K562 (cell line): ENCODE results near the gene CEBPE. TPM values are rescaled to one million over a fixed set of nuclear protein-coding genes. Genes with fewer than 3 reads are reported as not detected.
A peak's percentile ranks its signal among the peaks of the same experiment; 100 is the strongest.

Experiments
- E2F8 ChIP-seq: fragments of 450-650 bp; IDR thresholded peaks from 2 replicates; pipeline ENCODE4 v1.7.1; 2018; ENCODE audit warnings: mild to moderate bottlenecking, low read depth; ENCODE audit not compliant: partially characterized antibody
- ELK3 ChIP-seq: fragments of 450-650 bp; formaldehyde crosslinking; IDR thresholded peaks from 2 replicates; pipeline ENCODE4 v1.4.0; 2020; ENCODE audit warnings: mild to moderate bottlenecking
- GMEB1 ChIP-seq: fragments of 250-450 bp; sonication (Bioruptor Pico); IDR thresholded peaks from 2 replicates; pipeline ENCODE4 v1.4.0; 2020; ENCODE audit warnings: mild to moderate bottlenecking
- GTF2F1 ChIP-seq: IDR thresholded peaks from 2 replicates; pipeline ENCODE4 v1.6.1; 2011; ENCODE audit warnings: low read depth, low read length, improper control_type of control experiment
- MXI1 ChIP-seq: IDR thresholded peaks from 2 replicates; pipeline ENCODE4 v1.6.1; 2011; ENCODE audit warnings: low read depth, mild to moderate bottlenecking, improper control_type of control experiment, low read length
- POLR2H ChIP-seq: IDR thresholded peaks from 2 replicates; pipeline ENCODE4 v1.6.1; 2016; ENCODE audit warnings: missing genetic modification characterization, low read depth, mild to moderate bottlenecking, control low read depth, missing compliant biosample characterization, moderate library complexity
- RB1 ChIP-seq: fragments of 450-650 bp; IDR thresholded peaks from 2 replicates; pipeline ENCODE4 v1.6.1; 2017; ENCODE audit warnings: low read depth, mild to moderate bottlenecking
- REST ChIP-seq, 2 experiments: fragments of 450-650 bp; formaldehyde crosslinking in 1 of 2; IDR thresholded peaks; 2 replicates each; pipeline versions ENCODE4 v1.4.0 to v1.6.1; 2014 to 2020; ENCODE audit warnings: mild to moderate bottlenecking in 2 of 2, borderline replicate concordance in 1 of 2, low read depth in 1 of 2
- TCF15 ChIP-seq: fragments of 250-450 bp; sonication (Bioruptor Pico); IDR thresholded peaks from 2 replicates; pipeline ENCODE4 v1.8.0; 2022; ENCODE audit warnings: moderate library complexity, mild to moderate bottlenecking, inconsistent platforms
- ZNF197 ChIP-seq: fragments of 200-800 bp; sonication (Bioruptor generic); IDR thresholded peaks from 2 replicates; pipeline ENCODE4 v1.6.1; 2016; ENCODE audit warnings: low read depth, missing genetic modification characterization, missing compliant biosample characterization
- ZNF740 ChIP-seq, 3 experiments: fragments of 200-800 bp in 1 of 3; sonication (Bioruptor generic) in 1 of 3; sonication (generic) in 1 of 3; formaldehyde crosslinking in 1 of 3; IDR thresholded peaks; 2 replicates each; pipeline versions ENCODE4 v1.6.1 to v1.8.0; 2016 to 2022; ENCODE audit warnings: mild to moderate bottlenecking in 2 of 3, missing compliant biosample characterization in 2 of 3, missing genetic modification characterization in 2 of 3, missing genetic modification reagents in 1 of 3
- polyA plus RNA-seq, 8 experiments: library from polyadenylated mRNA; depleted of rRNA in 4 of 8; stranded (reverse) in 5 of 8; unstranded in 3 of 8; fragments of >200 nt; fragmentation: Nextera tagmentation in 2 of 8; fragmentation: Illumina TruSeq in 1 of 8; extraction: Ambion mirVana in 2 of 8; extraction: Trizol in 1 of 8; gene quantifications; 2 replicates each; pipeline versions ENCODE4 v1.2.1 to v1.2.3, GENCODE V29; 2011 to 2014; ENCODE audit warnings: inconsistent platforms in 1 of 8, missing spikeins in 1 of 8
- total RNA-seq, 7 experiments: library from RNA; depleted of rRNA in 6 of 7; stranded (reverse); fragments of >200 nt in 6 of 7; fragmentation: Illumina TruSeq in 2 of 7; extraction: Trizol in 2 of 7; gene quantifications; 2 replicates each; pipeline versions ENCODE4 v1.2.1 to v1.2.3, GENCODE V29; 2011 to 2021; ENCODE audit warnings: low replicate concordance in 1 of 7

The CEBPE gene
- total and polyA plus RNA-seq, 9 of the 15 experiments (the other 6 are each of a cell fraction or from before 2014, with no cell fraction given): 0.09 to 0.15 (median 0.13) TPM; not detected in 6

- TF ChIP-seq TCF15: no peak
- no peak for TF ChIP-seq POLR2H
- 0 out of 2 replicates have a peak, but pooled peaks have one; percentile 34 for TF ChIP-seq MXI1
- peak; percentile 45; the same call in 1 of the 2 replicates for TF ChIP-seq ZNF197 (CRISPR knock-in tag)
- TF ChIP-seq E2F8: no peak
- no peak for TF ChIP-seq GTF2F1
- peak; percentile 42; the same call in 1 of the 2 replicates for TF ChIP-seq REST (IDR thresholded peaks at IDR 0.05; ENCODE audit: borderline replicate concordance)
- TF ChIP-seq REST (CRISPR knock-in tag; IDR thresholded peaks at IDR 0.05; ENCODE audit: low read depth): no peak; the same call in 1 of the 2 replicates
- TF ChIP-seq ZNF740 (CRISPR knock-in tag; IDR thresholded peaks at IDR 0.05): no peak
- no peak for TF ChIP-seq ZNF740 (tag; IDR thresholded peaks at IDR 0.05)
- TF ChIP-seq ELK3 (CRISPR knock-in tag): no peak
- TF ChIP-seq GMEB1: no peak
- no peak for TF ChIP-seq RB1
These were observed 40.4 kb downstream of the CEBPE start (continued) for GRCh38 chr14:23078692-23079116.
